Measurements from ENCODE around the gene KRTDAP.

KRTDAP gene

GRCh38 chr19:35513628-35514281 is 23.5 kb upstream of the KRTDAP start, which contains the start of gene DMKN:
TSS of gene DMKN (minus strand) at chr19:35513649. CDS start at chr19:35513475, 174 bp downstream.
- no peak for DNase-seq

DNA sequence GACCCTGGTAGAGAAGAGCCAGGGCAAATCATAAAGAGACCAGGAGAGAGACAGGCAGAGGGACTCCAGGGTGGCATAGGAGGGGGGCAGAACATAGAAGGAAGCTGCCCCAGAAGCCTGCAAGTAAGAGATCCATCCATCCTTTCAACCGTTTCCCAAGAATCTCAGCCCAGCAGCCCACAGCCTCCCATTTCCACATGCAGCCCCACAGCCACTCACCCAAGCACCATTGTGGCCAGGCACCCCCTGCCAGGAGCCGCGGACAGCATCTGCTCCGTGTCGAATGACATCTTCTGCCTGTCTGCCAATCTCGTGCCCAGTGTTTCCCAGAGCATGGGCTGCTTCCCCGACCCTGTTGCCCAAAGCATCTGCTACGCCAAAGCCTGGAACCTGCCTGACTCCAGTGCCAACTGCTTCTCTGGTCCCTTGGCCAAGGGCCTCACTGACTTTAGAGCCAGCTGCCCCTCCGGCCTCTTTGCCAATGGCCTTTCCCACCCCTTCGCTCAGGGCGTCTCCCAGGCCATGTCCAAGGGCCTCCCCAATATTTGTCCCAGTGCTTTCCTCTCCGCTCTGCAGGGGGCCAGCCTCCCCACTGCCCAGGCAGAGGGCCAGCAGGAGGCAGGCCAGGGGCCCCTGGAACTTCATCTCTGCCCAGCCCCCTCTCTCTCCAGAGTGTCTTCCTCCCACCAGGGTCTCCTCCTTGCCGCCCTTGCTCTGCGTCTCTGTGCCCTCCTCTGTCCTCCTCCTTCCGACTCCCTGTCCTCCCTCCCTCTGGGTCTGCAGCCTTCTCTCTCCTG is 22.8 kb upstream of the KRTDAP start:
- no peak for DNase-seq

GRCh38 chr19:35511337-35511736 is 21.1 kb upstream of the KRTDAP start:
- DNase-seq: no peak

DNA sequence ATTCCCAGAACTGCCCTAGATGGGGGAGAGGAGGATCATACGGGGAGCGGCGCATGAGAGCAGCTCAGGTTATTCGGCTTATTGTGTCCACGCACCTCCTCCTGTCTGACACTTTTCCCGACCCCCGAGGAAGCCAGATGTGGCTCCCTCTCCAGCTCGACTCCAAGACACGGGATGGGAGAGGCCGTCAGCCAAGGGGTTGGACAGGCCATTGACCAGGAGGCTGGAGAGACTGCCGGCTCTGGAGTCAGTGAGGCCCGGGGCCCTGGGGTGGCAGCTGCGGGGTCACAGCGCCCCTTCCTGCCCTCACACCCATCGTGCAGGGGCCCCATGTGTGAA is 20.3 kb upstream of the KRTDAP start:
- peak in 1 of 56 donors; percentile 26 for DNase-seq

GRCh38 chr19:35509861-35510625 is 19.8 kb upstream of the KRTDAP start:
- peak in 33 of 56 donors; percentile 1 to 68 (median 27) for DNase-seq

- no peak for DNase-seq
These were observed 18.9 kb upstream of the KRTDAP start for GRCh38 chr19:35509018-35509652.

DNA sequence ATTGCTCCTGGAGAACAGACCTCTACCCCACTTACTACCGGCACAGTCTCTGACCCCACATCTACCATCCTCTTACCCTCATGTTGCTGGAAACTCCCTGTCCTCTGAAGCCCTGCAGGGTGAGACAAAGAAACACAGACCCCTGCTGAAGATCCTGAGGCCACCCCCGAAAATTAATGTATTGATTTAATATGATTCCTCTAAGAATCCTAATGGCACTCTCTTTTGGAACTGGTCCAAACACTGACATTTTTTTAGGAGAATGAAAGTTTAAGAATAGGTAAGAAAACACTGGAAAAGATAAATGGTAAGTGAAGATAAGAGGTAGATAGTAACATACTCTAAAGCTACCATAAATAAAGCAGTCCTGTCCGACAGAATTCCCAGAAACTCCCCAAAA is 17.9 kb upstream of the KRTDAP start:
- DNase-seq: no peak

DNA sequence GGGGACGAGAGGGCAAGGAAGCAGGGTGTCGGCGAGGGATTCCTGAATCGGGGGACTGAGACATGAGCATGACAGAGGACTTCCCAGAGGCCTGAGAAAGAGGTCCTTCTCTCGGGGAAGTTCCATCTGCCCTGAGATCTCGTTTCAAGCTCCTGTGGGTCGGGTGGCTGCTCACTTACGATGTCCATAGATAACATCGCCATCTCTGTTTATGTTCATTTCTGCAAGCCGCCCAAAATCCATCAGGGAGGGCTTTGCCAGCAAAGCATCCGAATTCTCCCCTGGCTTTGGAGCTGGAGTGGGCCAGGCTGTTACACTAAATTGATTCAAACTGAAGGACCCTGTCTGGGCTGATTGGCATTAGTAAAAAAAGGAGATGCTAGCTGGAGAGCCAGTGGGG is 17.3 kb upstream of the KRTDAP start:
- no peak for DNase-seq

DNA sequence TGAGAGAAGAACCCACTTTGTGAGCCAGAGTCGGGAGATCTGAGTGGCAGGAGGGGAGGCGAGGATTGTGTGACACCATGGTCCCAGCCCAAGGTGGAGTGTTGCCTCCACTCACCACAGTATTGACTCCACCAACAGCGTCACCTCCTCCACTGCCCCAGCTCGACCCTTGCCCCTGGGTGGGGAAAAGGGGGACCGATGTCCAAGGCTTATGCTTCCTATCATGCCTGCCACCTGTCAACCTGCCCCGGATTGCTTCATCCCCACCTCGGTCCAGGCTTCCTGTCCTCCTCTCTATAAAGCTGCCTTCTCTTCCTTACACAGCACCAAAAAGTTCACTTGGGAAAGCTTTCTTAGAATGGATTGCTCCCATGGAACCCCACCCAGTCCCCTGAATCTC is 15.7 kb upstream of the KRTDAP start:
- DNase-seq: no peak

DNA sequence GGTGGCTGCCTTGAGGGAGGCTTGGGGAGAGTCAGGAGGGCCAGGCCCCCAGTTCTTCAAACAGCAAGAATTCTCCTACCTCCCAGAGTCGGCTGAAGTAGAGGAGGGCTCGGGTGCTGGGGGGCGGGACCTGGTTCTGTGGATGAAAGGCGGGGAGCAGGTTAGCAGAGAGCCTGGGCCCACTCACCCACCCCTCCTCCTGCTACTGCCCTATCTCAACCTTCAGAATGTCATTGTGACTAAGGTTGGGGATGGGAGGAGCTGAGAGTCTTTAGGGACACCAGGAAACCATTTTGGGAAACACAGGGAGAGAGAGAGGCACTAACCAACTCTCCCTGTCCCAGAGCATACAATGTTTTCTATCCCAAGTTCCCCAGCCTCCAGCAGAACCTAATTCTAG is 12.5 kb upstream of the KRTDAP start:
- DNase-seq: no peak

DNA sequence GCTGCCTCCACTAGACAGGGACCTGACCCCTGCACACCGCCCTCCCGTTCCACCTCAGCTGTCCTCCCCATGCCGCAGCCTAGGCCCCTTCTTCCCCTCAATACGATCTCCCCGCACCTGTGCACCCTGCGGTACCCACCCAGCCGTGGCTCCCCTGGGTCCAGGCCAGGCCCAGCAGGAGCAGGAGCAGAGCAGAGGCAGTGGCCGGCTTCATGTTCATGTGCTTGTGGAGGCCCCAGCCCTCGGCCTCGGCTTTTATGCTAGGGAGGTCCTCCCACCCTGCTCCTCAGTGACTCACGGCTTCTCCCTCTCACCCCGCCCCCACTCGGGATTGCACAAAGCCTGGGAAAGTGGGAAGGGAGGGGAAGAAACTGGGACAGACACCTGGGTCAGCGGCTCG is 11.4 kb upstream of the KRTDAP start:
- DNase-seq: no peak

DNA sequence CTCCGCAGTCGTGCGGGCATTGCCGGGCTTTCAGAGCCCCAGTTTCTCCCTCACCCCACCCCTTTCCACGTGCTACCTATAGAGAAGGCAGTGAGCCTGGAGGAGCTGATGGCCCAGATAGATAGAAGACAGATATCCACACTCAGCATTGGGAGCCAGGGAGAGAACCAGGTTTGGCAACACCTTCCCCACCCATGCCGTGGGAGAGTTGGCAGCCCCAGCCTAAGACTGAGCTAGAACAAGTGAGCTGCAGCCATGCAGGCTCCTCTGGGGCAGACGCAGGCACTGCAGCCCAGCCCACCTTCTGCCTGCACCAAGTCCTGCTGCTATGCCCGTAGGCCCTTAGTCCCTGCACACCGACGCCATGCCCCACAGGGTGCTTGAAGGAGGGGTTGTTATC is 10.3 kb upstream of the KRTDAP start:
- DNase-seq: no peak

DNA sequence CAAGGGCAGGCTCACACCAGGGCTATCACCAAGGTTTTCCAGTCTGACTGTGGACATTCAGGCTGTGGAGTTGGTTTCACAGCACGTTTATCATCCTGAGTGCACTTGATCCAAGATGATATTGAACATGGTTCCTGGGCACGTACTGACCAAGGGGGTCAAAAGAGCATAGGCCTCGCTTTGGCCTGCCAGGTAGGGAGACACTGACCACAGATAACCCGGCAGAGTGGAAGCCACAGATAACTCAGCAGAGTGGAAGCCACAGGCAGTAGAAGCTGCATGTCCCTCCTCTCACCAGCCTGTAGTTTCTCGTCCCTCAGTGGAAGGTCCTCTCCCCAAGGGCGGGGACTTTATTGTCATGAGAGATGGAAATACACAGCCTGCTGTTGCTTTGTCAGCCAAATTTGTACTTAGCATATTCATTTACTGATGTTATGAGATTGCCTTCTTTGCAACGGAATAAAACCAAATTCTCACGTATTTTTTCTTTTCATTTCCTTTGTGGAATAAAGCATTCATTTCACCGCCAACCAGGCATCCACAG is 8.8 kb upstream of the KRTDAP start:
- DNase-seq: no peak

DNA sequence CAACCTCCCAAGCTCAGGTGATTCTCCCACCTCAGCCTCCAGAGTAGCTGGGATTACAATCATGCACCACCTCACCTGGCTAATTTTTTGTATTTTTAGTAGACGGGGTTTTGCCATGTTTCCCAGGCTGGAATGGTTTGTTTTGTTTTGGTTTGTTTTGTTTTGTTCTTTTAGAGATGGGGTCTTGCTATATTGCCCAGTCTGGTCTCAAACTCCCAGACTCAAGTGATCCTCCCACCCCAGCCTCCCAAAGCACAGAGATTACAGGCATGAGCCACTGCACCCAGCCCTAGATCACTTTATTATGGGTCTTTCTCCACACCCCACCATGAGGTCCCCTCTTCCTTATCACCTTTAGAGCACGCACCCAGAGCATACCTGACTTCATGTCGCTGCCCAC is 8.0 kb upstream of the KRTDAP start:
- DNase-seq: no peak

DNA sequence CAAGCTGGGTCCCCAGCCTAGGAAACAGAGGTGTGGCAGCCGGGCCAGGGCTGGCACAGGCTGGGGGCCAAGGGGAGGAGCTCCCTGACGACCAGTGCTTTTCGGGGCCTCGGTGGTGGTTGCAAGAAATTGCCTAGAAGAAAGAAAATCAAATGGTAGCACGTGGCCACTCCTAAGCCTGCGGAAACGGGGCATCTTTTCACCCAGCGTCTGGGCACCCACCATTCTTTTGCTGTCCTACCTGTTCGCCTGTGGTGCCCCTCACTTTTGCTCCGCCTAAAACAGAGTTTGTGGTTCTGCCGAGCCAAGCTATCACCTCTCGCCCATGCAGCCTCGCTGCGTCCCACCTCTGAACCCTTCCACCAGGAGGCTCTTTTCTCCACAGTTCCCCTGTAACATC is 7.1 kb upstream of the KRTDAP start:
- no peak for DNase-seq

- DNase-seq: peak in 46 of 56 donors; percentile 2 to 64 (median 32)
These were observed 5.1 kb upstream of the KRTDAP start for GRCh38 chr19:35495107-35496064.

- DNase-seq: no peak
These were observed 3.7 kb upstream of the KRTDAP start for GRCh38 chr19:35493971-35494370.

DNA sequence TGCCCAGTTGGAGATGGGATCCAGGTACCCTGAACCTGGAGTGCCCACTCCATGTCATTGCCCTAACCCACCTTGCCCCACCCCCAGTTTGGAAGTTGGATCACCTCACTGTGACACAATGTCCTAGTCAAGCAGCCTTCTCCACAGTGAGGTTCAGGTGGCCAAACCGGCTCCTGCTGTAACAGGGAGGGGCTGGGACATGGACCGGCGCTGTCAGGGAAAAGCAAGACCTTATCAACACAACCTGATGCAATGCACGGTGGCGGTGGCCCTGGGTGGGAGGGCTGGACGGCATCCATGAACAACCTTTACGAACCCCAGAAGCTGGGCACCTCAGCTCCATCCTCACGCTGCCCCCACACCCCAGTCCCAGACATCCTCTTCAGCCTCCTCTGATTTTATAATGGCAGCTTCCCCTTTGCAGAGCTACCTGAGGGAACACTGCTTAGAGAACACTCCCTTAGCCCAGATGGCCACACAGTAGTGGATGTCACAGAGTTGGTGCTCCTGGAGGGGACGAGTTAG is 1.6 kb upstream of the KRTDAP start:
- no peak for DNase-seq

DNA sequence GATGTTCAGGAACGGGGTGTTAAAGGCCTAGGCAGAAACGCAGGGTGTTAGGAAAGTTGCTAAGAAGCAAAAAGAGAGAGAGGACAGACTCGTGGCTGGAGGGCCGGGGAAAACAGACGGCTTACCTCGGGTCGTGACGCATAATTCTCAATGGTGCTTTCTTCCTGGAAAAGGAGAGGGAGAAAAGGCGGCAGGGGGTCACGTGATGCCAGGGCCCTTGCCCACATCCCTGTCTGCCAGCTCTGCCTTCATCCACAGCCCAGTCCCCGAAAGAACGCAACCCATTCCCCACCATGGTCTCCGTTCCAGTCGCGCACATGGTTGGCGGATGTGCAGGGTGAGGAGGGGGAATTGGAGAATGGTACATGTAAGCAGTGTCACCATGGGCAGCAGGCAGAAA is 1.6 kb downstream of the KRTDAP start:
- no peak for DNase-seq

- DNase-seq: no peak
These were observed 2.5 kb downstream of the KRTDAP start for GRCh38 chr19:35487656-35488182.
